Gastrocnemius medialis (tissue), 4 donors: ENCODE results near the gene KANK2.

Source experiments
- CTCF ChIP-seq, 5 experiments: fragments of 450-650 bp in 3 of 5; fragments of 200-600 bp in 2 of 5; sonication (generic) in 2 of 5; IDR thresholded peaks in 4 of 5; conservative IDR thresholded peaks in 1 of 5; 1 replicate in 4 of 5; 2 replicates in 1 of 5; pipeline ENCODE4 v1.5.1; 2016 to 2019; ENCODE audit warnings: antibody characterized with exemption in 5 of 5, mild to moderate bottlenecking in 3 of 5, moderate library complexity in 3 of 5
- POLR2A ChIP-seq, 2 donors: fragments of 450-650 bp; IDR thresholded peaks; one replicate each; pipeline ENCODE4 v1.6.1; 2017; ENCODE audit warnings: antibody characterized with exemption in 2 of 2, mild to moderate bottlenecking in 2 of 2, moderate library complexity in 2 of 2

GRCh38 chr19:11242025-11242424, 44.7 kb upstream of the KANK2 start:
- TF ChIP-seq POLR2A (IDR thresholded peaks at IDR 0.05) (no peak), CTCF (IDR thresholded peaks at IDR 0.05 in 4 of 5, conservative IDR thresholded peaks at IDR 0.05 in 1 of 5) (no peak)
